Measurements from ENCODE around the gene BET1.

The BET1 gene

DNA sequence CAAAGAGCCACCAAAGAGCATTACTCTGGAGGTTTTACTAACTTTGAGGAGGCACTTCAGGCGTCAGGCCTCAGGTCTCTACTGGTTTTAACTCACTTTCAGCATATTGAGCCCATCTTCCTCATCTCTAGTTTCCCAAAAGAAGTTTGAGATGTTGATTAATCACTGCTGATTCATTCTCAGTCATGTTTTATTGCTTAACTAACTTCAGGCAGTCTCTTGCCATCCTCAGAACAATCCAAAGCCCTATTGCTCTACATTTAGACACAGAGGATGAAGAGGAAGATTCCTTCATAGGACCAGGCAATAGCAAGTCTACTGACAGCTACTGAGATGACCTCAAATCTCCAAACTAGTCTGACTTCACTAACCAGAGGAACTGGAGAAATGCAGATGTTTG is 39.1 kb upstream of the BET1 start:
- no peak overlapping the region for H3K4me3 ChIP-seq (IDR thresholded peaks at IDR 0.05; ENCODE audit: insufficient read depth, low read depth, low read length)
- no peak overlapping the region for H3K4me2 ChIP-seq
- H4K20me1 ChIP-seq (ENCODE audit: insufficient read depth) = no peaks in the 10 kb centered on the region
- H3K27me3 ChIP-seq (ENCODE audit: insufficient read depth, low read depth) = no peaks in the 10 kb centered on the region
- TF ChIP-seq CTCF (conservative IDR thresholded peaks at IDR 0.05; ENCODE audit: low read depth, low read length) = no peak
- H3K36me3 ChIP-seq (ENCODE audit: insufficient read depth) = no peaks in the 10 kb centered on the region
- H3K79me2 ChIP-seq (ENCODE audit: insufficient read depth, low read depth) = no peaks in the 10 kb centered on the region
- H3K27ac ChIP-seq = no peak overlapping the region
- H3K9ac ChIP-seq = no peak overlapping the region
- no peak overlapping the region for H2AFZ ChIP-seq (ENCODE audit: low read depth)
- no peaks in the 10 kb centered on the region for H3K4me1 ChIP-seq (ENCODE audit: low read depth, poor library complexity, severe bottlenecking)

GRCh38 chr7:94042381-94042780 is 38.2 kb upstream of the BET1 start:
- Histone ChIP-seq H3K36me3 (ENCODE audit: insufficient read depth) (no peaks in the 10 kb centered on the region), H4K20me1 (ENCODE audit: insufficient read depth) (no peaks in the 10 kb centered on the region), H3K9ac (no peak overlapping the region), H3K4me2 (no peak overlapping the region), H3K4me3 (IDR thresholded peaks at IDR 0.05; ENCODE audit: insufficient read depth, low read depth, low read length) (no peak overlapping the region), H3K27ac (no peak overlapping the region), H3K4me1 (ENCODE audit: low read depth, poor library complexity, severe bottlenecking) (no peaks in the 10 kb centered on the region), H3K27me3 (ENCODE audit: insufficient read depth, low read depth) (no peaks in the 10 kb centered on the region), H2AFZ (ENCODE audit: low read depth) (no peak overlapping the region), H3K79me2 (ENCODE audit: insufficient read depth, low read depth) (no peaks in the 10 kb centered on the region)
- TF ChIP-seq CTCF (conservative IDR thresholded peaks at IDR 0.05; ENCODE audit: low read depth, low read length) = no peak

GRCh38 chr7:94041529-94041928 is 37.4 kb upstream of the BET1 start:
- Histone ChIP-seq H2AFZ (ENCODE audit: low read depth) (no peak overlapping the region), H3K27ac (no peak overlapping the region), H3K27me3 (ENCODE audit: insufficient read depth, low read depth) (no peaks in the 10 kb centered on the region), H3K36me3 (ENCODE audit: insufficient read depth) (no peaks in the 10 kb centered on the region), H3K4me3 (IDR thresholded peaks at IDR 0.05; ENCODE audit: insufficient read depth, low read depth, low read length) (no peak overlapping the region), H3K9ac (no peak overlapping the region), H3K79me2 (ENCODE audit: insufficient read depth, low read depth) (no peaks in the 10 kb centered on the region), H3K4me2 (no peak overlapping the region), H3K4me1 (ENCODE audit: low read depth, poor library complexity, severe bottlenecking) (no peaks in the 10 kb centered on the region), H4K20me1 (ENCODE audit: insufficient read depth) (no peaks in the 10 kb centered on the region)
- TF ChIP-seq CTCF (conservative IDR thresholded peaks at IDR 0.05; ENCODE audit: low read depth, low read length) = no peak

GRCh38 chr7:94040254-94040653 is 36.1 kb upstream of the BET1 start:
- no peak for TF ChIP-seq CTCF (conservative IDR thresholded peaks at IDR 0.05; ENCODE audit: low read depth, low read length)
- Histone ChIP-seq H3K4me2 (no peak overlapping the region), H3K79me2 (ENCODE audit: insufficient read depth, low read depth) (no peaks in the 10 kb centered on the region), H3K27me3 (ENCODE audit: insufficient read depth, low read depth) (no peaks in the 10 kb centered on the region), H4K20me1 (ENCODE audit: insufficient read depth) (no peaks in the 10 kb centered on the region), H3K27ac (no peak overlapping the region), H3K36me3 (ENCODE audit: insufficient read depth) (no peaks in the 10 kb centered on the region), H2AFZ (ENCODE audit: low read depth) (no peak overlapping the region), H3K4me3 (IDR thresholded peaks at IDR 0.05; ENCODE audit: insufficient read depth, low read depth, low read length) (no peak overlapping the region), H3K4me1 (ENCODE audit: low read depth, poor library complexity, severe bottlenecking) (no peaks in the 10 kb centered on the region), H3K9ac (no peak overlapping the region)

Measured in KMS-11 (cell line).